HepG2 (cell line): ENCODE measurements around the gene ANKS1A. TPM values are rescaled to one million over a fixed set of nuclear protein-coding genes. Genes with fewer than 3 reads are reported as not detected.

Source experiments
- ATAC-seq: fragments of 200-7000 bp; cut with Tn5 transposase; 3 replicates; pipeline ENCODE4 v1.9.1; 2020; ENCODE audit warnings: mild to moderate bottlenecking, moderate library complexity
- BruUV-seq: library from RNA; stranded (reverse); fragments of 400-500 nt; replicated peaks from 2 replicates; lab custom pipeline; 2021; lab: Mats Ljungman, UMichigan
- CTCF ChIA-PET: fragments of 300-600 bp; formaldehyde crosslinking; extraction: SDS; loops from one replicate; lab custom pipeline; 2021; ENCODE audit warnings: low total read pairs, inconsistent platforms, low intra/inter-chr PET ratio; lab: Yijun Ruan, JAX
- POLR2A ChIA-PET: fragments of 350-600 bp; sonication (Branson Sonifier 250); formaldehyde crosslinking; loops from one replicate; lab custom pipeline; 2020; ENCODE audit warnings: antibody characterized with exemption, inconsistent platforms; lab: Yijun Ruan, JAX
- DNase-seq: peaks from one replicate; pipeline ENCODE4 v3.0.0-alpha.2; 2015; ENCODE audit warnings: low spot score
- FAIRE-seq: peaks from 3 replicates; lab custom pipeline; 2011; peaks lifted over from hg19 to GRCh38; lab: Jason Lieb, UNC
- H2AFZ ChIP-seq: one replicate; pipeline ENCODE4 v1.6.1; 2011; ENCODE audit warnings: low read length, inconsistent platforms
- H3K27ac ChIP-seq: fragments of 300-600 bp; 3 replicates; pipeline ENCODE4 v1.8.0; 2011; ENCODE audit warnings: mixed run types, mild to moderate bottlenecking, mixed read lengths, low read length, inconsistent platforms; ENCODE audit not compliant: insufficient read depth; ENCODE audit errors: extremely low read length
- H3K27me3 ChIP-seq, 2 experiments: fragments of 200-600 bp in 1 of 2; 2 replicates in 1 of 2; 3 replicates in 1 of 2; pipeline versions ENCODE4 v1.6.0 to v1.8.0; 2011; ENCODE audit warnings: low read length in 2 of 2, mild to moderate bottlenecking in 2 of 2, moderate library complexity in 2 of 2, inconsistent platforms in 1 of 2; ENCODE audit not compliant: insufficient read depth in 2 of 2, control insufficient read depth in 1 of 2
- H3K36me3 ChIP-seq, 2 experiments: fragments of 200-600 bp in 1 of 2; replicated peaks in 1 of 2; 2 replicates in 1 of 2; 3 replicates in 1 of 2; pipeline versions ENCODE4 v1.5.1 to v1.8.0; 2011; ENCODE audit warnings: low read length in 2 of 2, inconsistent platforms in 1 of 2; ENCODE audit not compliant: insufficient read depth in 2 of 2, control insufficient read depth in 1 of 2
- H3K4me1 ChIP-seq: 2 replicates; pipeline ENCODE4 v1.5.1; 2012; ENCODE audit warnings: low read length, inconsistent platforms; ENCODE audit not compliant: insufficient read depth
- H3K4me2 ChIP-seq: 2 replicates; pipeline ENCODE4 v1.6.0; 2011; ENCODE audit warnings: low read depth, low read length, inconsistent platforms
- H3K4me3 ChIP-seq, 3 experiments: fragments of 200-600 bp in 1 of 3; sonication (generic), shearing (Covaris generic) in 1 of 3; replicated peaks in 1 of 3; 2 replicates each; pipeline ENCODE4 v1.5.1; 2011 to 2016; ENCODE audit warnings: low read length in 3 of 3, inconsistent platforms in 2 of 3, low read depth in 2 of 3, mild to moderate bottlenecking in 2 of 3, control low read depth in 1 of 3, mixed read lengths in 1 of 3; ENCODE audit not compliant: insufficient read depth in 1 of 3
- H3K79me2 ChIP-seq: one replicate; pipeline ENCODE4 v1.6.1; 2011; ENCODE audit warnings: low read length, inconsistent platforms; ENCODE audit not compliant: insufficient read depth
- H3K9ac ChIP-seq: 2 replicates; pipeline ENCODE4 v1.6.0; 2011; ENCODE audit warnings: mild to moderate bottlenecking, low read depth, low read length, inconsistent platforms; ENCODE audit not compliant: insufficient read depth
- H3K9me3 ChIP-seq: 2 replicates; pipeline ENCODE4 v1.5.1; 2012; ENCODE audit warnings: mild to moderate bottlenecking, low read length
- H4K20me1 ChIP-seq: 2 replicates; pipeline ENCODE4 v1.6.0; 2011; ENCODE audit warnings: inconsistent platforms, mild to moderate bottlenecking, low read length, moderate library complexity; ENCODE audit not compliant: insufficient read depth
- ATF7 ChIP-seq, 2 experiments: fragments of 450-650 bp in 1 of 2; sonication (generic) in 1 of 2; formaldehyde crosslinking in 1 of 2; IDR thresholded peaks; 2 replicates each; pipeline versions ENCODE4 v1.4.0 to v1.6.1; 2016 to 2020; ENCODE audit warnings: antibody characterized with exemption in 1 of 2, mild to moderate bottlenecking in 1 of 2, missing genetic modification reagents in 1 of 2
- PAWR ChIP-seq: sonication (generic); formaldehyde crosslinking; IDR thresholded peaks from 2 replicates; pipeline ENCODE4 v1.4.0; 2020; ENCODE audit warnings: missing genetic modification reagents, mild to moderate bottlenecking, borderline replicate concordance
- RELA ChIP-seq: sonication (generic); formaldehyde crosslinking; IDR thresholded peaks from 2 replicates; pipeline ENCODE4 v1.4.0; 2020; ENCODE audit warnings: missing genetic modification reagents
- TOPORS ChIP-seq: sonication (generic); formaldehyde crosslinking; IDR thresholded peaks from 2 replicates; pipeline ENCODE4 v1.8.0; 2023; ENCODE audit warnings: mild to moderate bottlenecking, missing genetic modification reagents
- ZNF280B ChIP-seq: sonication (generic); formaldehyde crosslinking; IDR thresholded peaks from 2 replicates; pipeline ENCODE4 v1.5.0; 2020; ENCODE audit warnings: missing genetic modification reagents, mild to moderate bottlenecking, borderline replicate concordance
- ZNF503 ChIP-seq: sonication (generic); formaldehyde crosslinking; IDR thresholded peaks from 2 replicates; pipeline ENCODE4 v1.4.0; 2020; ENCODE audit warnings: missing genetic modification reagents
- WGBS: methylation state at CpG from one replicate; pipeline ENCODE4 v1.1.6; 2017; ENCODE audit warnings: low lambda C conversion rate; 5-methylcytosine and 5-hydroxymethylcytosine counted together
- in situ Hi-C: cut with HindIII; loops from 2 replicates; pipeline ENCODE4 v1.10.0; 2017; ENCODE audit warnings: low pct_unique_long_range_greater_than_20kb; ENCODE audit not compliant: extremely low pct_ligation_motif_present
- intact Hi-C: fragments of 100-400 bp; cut with micrococcal nuclease; formaldehyde crosslinking; loops from one replicate; pipeline ENCODE4 v1.10.0; 2022; ENCODE audit not compliant: unreplicated experiment
- polyA plus RNA-seq, 8 experiments: library from polyadenylated mRNA; depleted of rRNA in 3 of 8; stranded (reverse) in 7 of 8; unstranded in 1 of 8; fragments of >200 nt; fragmentation: Illumina TruSeq in 4 of 8; extraction: Trizol in 4 of 8; gene quantifications; 2 replicates each; pipeline versions ENCODE4 v1.2.1 to v1.2.3, GENCODE V29; 2011 to 2016; ENCODE audit warnings: low read depth in 4 of 8, missing spikeins in 1 of 8, mixed read lengths in 1 of 8; ENCODE audit not compliant: insufficient read depth in 1 of 8
- total RNA-seq, 5 experiments: library from RNA; depleted of rRNA; stranded (reverse); fragments of >200 nt; fragmentation: Illumina TruSeq; extraction: Trizol; gene quantifications; 2 replicates each; pipeline ENCODE4 v1.2.3, GENCODE V29; 2016; ENCODE audit warnings: low read depth in 1 of 5

ANKS1A gene
- total and polyA plus RNA-seq, 2 of the 13 experiments (the other 11 are each of a cell fraction or from before 2014, with no cell fraction given), result 7.2 to 15.1 TPM

- no peak overlapping the region for H3K9ac ChIP-seq
- CTCF ChIA-PET, result no interaction called here
These were observed 155.8 kb downstream of the ANKS1A start for GRCh38 chr6:35044761-35045421.

GRCh38 chr6:35046103-35046502, 157.0 kb downstream of the ANKS1A start:
- Histone ChIP-seq H2AFZ (no peak overlapping the region), H3K9me3 (no peaks in the 10 kb centered on the region), H3K4me1 (peaks cover 5% of the 10 kb centered on the region; the same call in 1 of the 2 replicates), H3K9ac (no peak overlapping the region), H3K27ac (no peak overlapping the region), H3K36me3 (peaks cover 2 to 11% of the 10 kb centered on the region in 2 experiments; a peak in 4 of 5 replicates), H3K4me2 (no peak overlapping the region), H3K4me3 (no peak overlapping the region), H4K20me1 (no peaks in the 10 kb centered on the region), H3K79me2 (no peaks in the 10 kb centered on the region), H3K27me3 (no peaks in the 10 kb centered on the region)
- TF ChIP-seq RELA (CRISPR knock-in tag) (no peak), ZNF280B (CRISPR knock-in tag) (no peak), ZNF503 (CRISPR knock-in tag) (no peak), TOPORS (CRISPR knock-in tag) (no peak)
- no peak for DNase-seq
- CTCF ChIA-PET, result no interaction called here
- in situ Hi-C loops, result no loop called here
- ATAC-seq, result no peak
- no peak for FAIRE-seq
- intact Hi-C loops, result no loop called here
- WGBS, result 96% methylated on average over 3 of the region's 3 CpGs
- BruUV-seq, result no TSS peak
- POLR2A ChIA-PET, result no interaction called here

More at GRCh38 chr6:35044761-35045421, 155.8 kb downstream of the ANKS1A start:
- Histone ChIP-seq H3K79me2 (no peaks in the 10 kb centered on the region), H2AFZ (no peak overlapping the region), H4K20me1 (no peaks in the 10 kb centered on the region), H3K9me3 (no peaks in the 10 kb centered on the region), H3K4me3 (no peak overlapping the region), H3K27me3 (no peaks in the 10 kb centered on the region), H3K36me3 (peaks cover 4 to 14% of the 10 kb centered on the region in 2 experiments; a peak in 4 of 5 replicates), H3K4me2 (no peak overlapping the region), H3K4me1 (no peaks in the 10 kb centered on the region), H3K27ac (no peak overlapping the region)
- 94% methylated on average over 3 of the region's 3 CpGs for WGBS
- TF ChIP-seq PAWR (CRISPR knock-in tag) (no peak), ATF7 (IDR thresholded peaks at IDR 0.05) (0 out of 2 replicates have a peak, but pooled peaks have one; percentile 14), ATF7 (CRISPR knock-in tag; IDR thresholded peaks at IDR 0.05) (no peak)
- intact Hi-C loops, result no loop called here
- ATAC-seq (no peak), DNase-seq (no peak), FAIRE-seq (no peak)
- POLR2A ChIA-PET, result interaction anchor here (0.6 kb wide), 1 partner anchor 30 kb away, joined by 3 read pairs; no protein-coding TSS in a partner anchor
- no TSS peak for BruUV-seq
- in situ Hi-C loops, result no loop called here
